Measurements from ENCODE around the gene ZSWIM6.

The ZSWIM6 gene

GRCh38 chr5:61331407-61332357, at the start of gene ZSWIM6:
ZSWIM6 (plus strand) TSS chr5:61332258; CDS start chr5:61332273, 15 bp downstream.
- DNase-seq (ENCODE audit: low read depth), result peak; percentile 100

DNA sequence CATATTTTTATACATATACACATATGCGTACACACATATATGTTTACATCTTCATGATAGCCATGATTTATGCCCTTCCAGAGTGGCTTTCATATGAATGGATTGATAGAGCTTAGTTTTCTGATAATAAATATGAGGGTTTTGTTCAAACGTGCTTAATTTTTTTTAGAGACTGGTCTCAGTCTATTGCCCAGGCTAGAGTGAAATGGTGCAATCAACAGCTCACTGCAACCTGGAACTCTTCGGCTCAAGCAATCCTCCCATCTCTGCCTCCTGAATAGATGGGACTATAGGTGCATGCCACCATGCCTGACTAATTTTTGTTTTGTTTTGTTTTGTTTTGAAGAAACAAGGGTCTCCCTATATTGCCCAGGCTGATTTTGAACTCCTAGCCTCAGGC, 48.6 kb upstream of the ZSWIM6 start:
- no peak for DNase-seq (ENCODE audit: low read depth)

DNA sequence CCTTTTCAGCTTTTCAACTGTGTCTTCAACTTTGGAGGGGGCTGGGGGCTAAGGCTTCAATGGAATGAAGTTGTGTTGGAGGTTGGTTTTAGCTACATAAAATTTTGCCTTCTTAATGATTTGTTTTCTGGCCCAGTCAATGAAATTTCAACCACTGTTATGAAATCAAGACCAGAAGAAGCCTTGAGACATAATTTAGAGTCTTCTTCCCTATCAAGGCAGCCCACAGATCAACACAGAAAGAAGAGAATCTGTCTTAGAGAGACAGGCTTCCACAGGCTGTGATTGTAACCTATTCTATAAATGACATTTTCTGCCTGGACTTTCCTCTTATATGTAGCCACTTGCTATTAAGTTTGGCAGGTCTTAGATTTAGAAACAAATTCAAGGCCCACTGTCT, 46.5 kb upstream of the ZSWIM6 start:
- DNase-seq (ENCODE audit: low read depth), result no peak

GRCh38 chr5:61286446-61287132, 45.5 kb upstream of the ZSWIM6 start:
- peak; percentile 70 for DNase-seq (ENCODE audit: low read depth)

GRCh38 chr5:61287474-61287873, 44.6 kb upstream of the ZSWIM6 start:
- no peak for DNase-seq (ENCODE audit: low read depth)

GRCh38 chr5:61289241-61289640, 42.8 kb upstream of the ZSWIM6 start:
- DNase-seq (ENCODE audit: low read depth), result no peak

DNA sequence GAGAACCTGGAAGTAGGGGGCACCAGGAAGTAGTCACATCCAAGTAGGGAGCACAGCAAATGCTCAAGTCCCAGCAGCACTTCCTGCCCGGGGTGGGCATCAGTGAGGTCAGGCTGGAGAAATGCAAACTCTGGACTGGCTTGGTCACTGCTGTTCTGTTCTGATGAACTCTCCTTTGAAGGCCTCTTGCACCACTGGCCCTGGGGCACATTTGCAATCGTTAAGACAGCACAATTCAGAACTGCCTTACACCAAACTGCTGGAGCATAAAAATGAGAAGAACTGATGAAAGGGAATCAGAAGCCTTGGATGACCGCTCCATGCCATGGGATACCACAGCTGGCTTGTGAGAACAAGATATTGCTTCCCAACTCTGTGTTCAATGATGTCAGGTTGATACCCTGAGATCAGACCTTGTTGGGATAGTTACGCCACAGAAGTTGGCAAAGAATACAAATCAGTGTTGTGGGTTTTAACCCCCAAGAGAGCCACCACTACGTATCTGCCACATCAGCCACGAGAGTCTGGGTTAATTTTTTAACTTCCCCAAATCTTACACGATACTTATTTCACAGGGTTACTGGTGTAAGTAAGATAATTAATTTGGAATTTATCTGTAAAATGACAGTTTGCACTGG, 42.3 kb upstream of the ZSWIM6 start:
- DNase-seq (ENCODE audit: low read depth), result no peak

DNA sequence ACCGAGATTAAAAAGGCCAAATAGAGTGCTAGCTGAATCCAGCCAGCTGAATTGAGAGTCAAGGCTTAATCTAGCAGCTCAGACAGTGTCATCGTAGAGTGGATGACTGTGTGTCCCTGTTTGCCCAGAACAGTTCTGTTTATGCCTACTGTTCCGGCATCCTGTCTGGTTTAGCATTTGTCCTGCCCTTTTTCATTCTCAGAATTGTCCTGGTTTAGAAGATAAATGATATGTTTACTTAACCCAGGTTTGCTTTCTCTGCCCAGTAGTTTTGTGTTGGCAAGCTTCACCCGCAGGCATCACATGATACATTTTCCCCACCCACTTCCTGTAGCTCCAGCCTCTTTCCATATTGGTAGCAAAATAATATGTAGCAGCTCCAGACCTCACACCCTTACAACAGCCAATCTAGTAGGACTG, 41.3 kb upstream of the ZSWIM6 start:
- peak; percentile 58 for DNase-seq (ENCODE audit: low read depth)

- DNase-seq (ENCODE audit: low read depth), result no peak
Observed at GRCh38 chr5:61292062-61292657, 39.9 kb upstream of the ZSWIM6 start.

DNA sequence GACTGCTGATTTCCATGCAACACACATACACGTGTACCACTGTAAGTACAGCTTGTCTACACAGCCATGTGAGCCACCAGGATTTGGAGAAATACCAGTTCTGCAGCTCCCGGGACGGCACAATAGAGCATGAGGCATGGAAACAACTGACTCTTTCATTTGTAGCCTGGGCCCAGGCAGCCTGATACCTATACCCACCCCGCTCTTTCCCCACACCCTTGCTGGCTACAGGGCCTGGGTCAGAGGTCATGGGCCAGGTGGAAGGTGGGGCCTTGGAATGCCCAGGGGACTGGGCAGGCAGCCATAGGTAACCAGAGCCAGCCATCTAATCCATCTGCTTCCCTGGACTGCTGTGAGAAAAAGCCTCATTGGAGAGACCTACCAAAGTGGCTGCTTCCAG, 39.0 kb upstream of the ZSWIM6 start:
- DNase-seq (ENCODE audit: low read depth), result no peak

- no peak for DNase-seq (ENCODE audit: low read depth)
Observed at GRCh38 chr5:61293873-61294272, 38.2 kb upstream of the ZSWIM6 start.

DNA sequence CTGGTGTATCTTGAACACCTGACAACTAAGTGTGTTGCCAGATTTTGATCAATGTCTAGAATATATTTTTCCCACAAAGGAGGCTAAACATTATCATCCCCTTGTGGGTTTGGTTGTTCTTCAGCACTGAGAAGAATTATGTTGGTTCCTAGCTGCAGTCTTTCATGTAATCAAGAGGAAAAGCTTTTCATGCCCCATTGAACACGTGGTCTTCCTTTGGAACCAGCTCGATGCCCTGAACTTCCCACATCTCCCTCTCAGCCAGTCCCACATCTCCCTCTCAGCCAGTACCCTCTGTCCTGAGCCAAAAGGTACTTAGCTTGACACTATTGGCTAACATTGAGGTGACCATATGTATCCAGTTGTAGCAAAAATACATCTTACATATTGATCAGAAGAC, 36.7 kb upstream of the ZSWIM6 start:
- DNase-seq (ENCODE audit: low read depth), result no peak

GRCh38 chr5:61298066-61298465, 34.0 kb upstream of the ZSWIM6 start:
- DNase-seq (ENCODE audit: low read depth), result no peak

GRCh38 chr5:61298580-61298979, 33.5 kb upstream of the ZSWIM6 start:
- peak; percentile 74 for DNase-seq (ENCODE audit: low read depth)

DNA sequence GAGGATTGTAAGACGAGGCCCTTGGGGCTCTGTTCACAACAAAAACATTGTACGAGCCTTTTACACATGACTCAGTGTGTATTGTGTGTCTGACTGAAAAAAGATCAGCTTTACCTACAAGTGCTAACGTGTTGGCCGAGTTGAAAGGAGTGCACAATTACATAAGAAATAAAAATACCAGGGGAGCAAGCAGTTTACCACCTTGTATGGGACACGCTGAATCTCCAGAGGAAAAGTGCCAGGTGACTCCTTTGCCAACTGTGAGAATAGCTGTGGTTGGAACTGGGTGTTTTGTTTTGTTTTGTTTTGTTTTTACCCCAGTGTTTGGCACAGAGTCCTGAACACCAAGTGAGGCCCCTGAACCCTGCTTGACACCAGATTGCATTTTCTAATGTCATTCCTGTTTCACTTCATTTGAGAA, 32.8 kb upstream of the ZSWIM6 start:
- no peak for DNase-seq (ENCODE audit: low read depth)

GRCh38 chr5:61301341-61302199, 30.5 kb upstream of the ZSWIM6 start:
- peak; percentile 100 for DNase-seq (ENCODE audit: low read depth)

DNA sequence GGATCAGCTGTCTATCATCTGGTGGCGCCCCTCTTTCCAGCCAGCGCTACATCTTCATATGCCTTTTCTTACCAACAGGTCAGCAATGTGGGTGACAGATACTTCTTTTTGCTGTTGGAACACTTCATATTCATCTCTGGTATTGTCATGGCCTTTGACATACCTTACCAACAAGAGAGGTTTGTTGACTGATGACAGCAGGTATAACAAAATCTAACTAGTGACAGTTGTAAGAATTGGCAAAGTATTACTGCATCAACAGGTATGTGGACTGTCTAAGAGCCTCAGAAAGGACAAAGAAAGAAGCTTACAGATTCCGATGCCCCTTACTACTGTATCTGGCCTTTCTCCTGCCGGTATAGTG, 29.9 kb upstream of the ZSWIM6 start:
- DNase-seq (ENCODE audit: low read depth), result no peak

DNA sequence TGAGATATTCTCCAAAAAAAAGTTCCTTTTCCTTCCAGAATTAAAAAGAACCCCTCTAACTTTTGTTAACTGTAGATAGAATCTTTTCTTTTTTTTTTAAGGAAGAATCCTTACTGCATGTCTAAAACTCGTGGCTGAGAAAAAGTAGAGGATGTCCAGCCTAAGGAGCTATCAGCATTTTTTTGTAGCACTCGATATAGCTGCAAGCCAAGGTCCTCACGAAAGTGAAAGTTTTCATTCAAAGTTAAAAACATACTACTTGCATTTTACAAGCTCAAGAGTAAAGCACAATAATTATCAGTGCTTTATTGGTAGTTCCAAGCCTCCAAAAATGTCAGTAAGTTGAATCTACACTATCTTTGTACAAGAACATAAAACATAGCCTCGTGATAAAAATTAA, 28.7 kb upstream of the ZSWIM6 start:
- no peak for DNase-seq (ENCODE audit: low read depth)

GRCh38 chr5:61304590-61305381, 27.3 kb upstream of the ZSWIM6 start:
- peak; percentile 90 for DNase-seq (ENCODE audit: low read depth)

DNA sequence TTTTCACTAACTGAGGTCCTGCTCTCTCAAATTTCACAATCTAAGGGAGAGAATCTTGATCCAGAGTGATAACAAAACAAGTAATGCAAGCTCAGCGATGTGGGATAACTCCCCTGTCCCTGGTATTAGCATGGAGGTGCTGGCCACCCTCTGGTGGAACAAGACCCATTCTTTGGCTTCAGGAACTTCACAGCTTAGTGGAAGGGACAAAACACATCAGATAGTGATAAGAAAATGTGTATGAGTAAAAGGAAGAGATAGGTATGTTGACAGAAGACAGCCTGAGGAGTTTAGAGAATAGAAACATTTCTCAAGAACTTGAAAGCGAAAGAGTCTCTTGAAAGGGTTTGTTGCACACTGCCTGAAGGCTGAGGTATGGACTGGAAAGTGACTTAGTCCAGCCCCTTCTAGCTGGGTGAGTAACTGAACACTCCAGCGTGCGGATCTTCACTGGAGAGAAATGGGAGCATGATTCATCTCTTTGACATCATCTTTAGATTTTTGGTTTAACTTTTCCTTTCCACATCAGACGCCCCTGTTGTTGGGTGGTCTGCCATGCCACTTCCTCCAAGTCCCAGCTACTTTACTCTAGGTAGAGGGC, 25.4 kb upstream of the ZSWIM6 start:
- peak; percentile 96 for DNase-seq (ENCODE audit: low read depth)
